Stomach (tissue), 9 donors: ENCODE data around the gene MAPK8IP3. TPM values are rescaled to one million over a fixed set of nuclear protein-coding genes. Genes with fewer than 3 reads are reported as not detected.

Source experiments
- DNase-seq, 2 donors: peaks; one replicate each; pipeline versions ENCODE4 v3.0.0 to v3.0.0-alpha.2; 2013 to 2019
- H3K27ac ChIP-seq, 5 donors: fragments of 200-600 bp in 4 of 5; sonication (generic) in 4 of 5; one replicate each; pipeline ENCODE4 v1.5.1; 2013 to 2019; ENCODE audit warnings: mild to moderate bottlenecking in 1 of 5, moderate library complexity in 1 of 5
- H3K27me3 ChIP-seq, 3 donors: fragments of 200-600 bp; sonication (generic); one replicate each; pipeline ENCODE4 v1.5.1; 2017 to 2019; ENCODE audit warnings: mixed run types in 1 of 3
- H3K36me3 ChIP-seq, 4 donors: fragments of 200-600 bp; sonication (generic); 1 replicate in 3 of 4; 2 replicates in 1 of 4; pipeline ENCODE4 v1.5.1; 2016 to 2019
- H3K4me1 ChIP-seq, 4 donors: fragments of 200-600 bp; sonication (generic); one replicate each; pipeline ENCODE4 v1.5.1; 2016 to 2019
- H3K4me3 ChIP-seq, 4 donors: fragments of 200-600 bp; sonication (generic) in 3 of 4; one replicate each; pipeline ENCODE4 v1.5.1; 2016 to 2019; ENCODE audit warnings: mild to moderate bottlenecking in 1 of 4
- H3K9me3 ChIP-seq, 4 donors: fragments of 200-600 bp; sonication (generic); one replicate each; pipeline ENCODE4 v1.5.1; 2016 to 2019
- CTCF ChIP-seq, 7 experiments: fragments of 450-650 bp in 4 of 7; fragments of 200-600 bp in 3 of 7; sonication (generic) in 3 of 7; IDR thresholded peaks; one replicate each; pipeline ENCODE4 v1.5.1; 2016 to 2019; ENCODE audit warnings: antibody characterized with exemption in 7 of 7, control low read depth in 2 of 7, mild to moderate bottlenecking in 1 of 7
- EP300 ChIP-seq: sonication (generic); formaldehyde crosslinking; IDR thresholded peaks from one replicate; pipeline ENCODE4 v1.6.1; 2017; ENCODE audit warnings: antibody characterized with exemption
- POLR2A ChIP-seq, 4 donors: fragments of 450-650 bp; IDR thresholded peaks; one replicate each; pipeline ENCODE4 v1.6.1; 2016; ENCODE audit warnings: antibody characterized with exemption in 4 of 4, control low read depth in 2 of 4, mild to moderate bottlenecking in 1 of 4, moderate library complexity in 1 of 4
- POLR2AphosphoS5 ChIP-seq, 3 donors: sonication (generic); formaldehyde crosslinking; IDR thresholded peaks; one replicate each; pipeline ENCODE4 v1.6.1; 2016; ENCODE audit warnings: antibody characterized with exemption in 3 of 3
- WGBS, 5 donors: extraction: QIAGEN DNeasy Blood & Tissue Kit in 3 of 5; methylation state at CpG; one replicate each; pipeline versions ENCODE4 v1.1.5 to v1.1.7; 2013 to 2018; 5-methylcytosine and 5-hydroxymethylcytosine counted together
- intact Hi-C: fragments of 100-400 bp; cut with DNase I; formaldehyde crosslinking; loops from one replicate; pipeline ENCODE4 v1.15.1; 2023; ENCODE audit warnings: low total_unique reads
- polyA plus RNA-seq, 3 donors: library from polyadenylated mRNA; stranded (reverse); fragments of 200-250 nt; gene quantifications; one replicate each; pipeline ENCODE4 v1.2.3, GENCODE V29; 2013
- total RNA-seq, 5 donors: library from RNA; depleted of rRNA; stranded (reverse); fragments of >200 nt; gene quantifications; one replicate each; pipeline versions ENCODE4 v1.1.0 to v1.2.3, GENCODE V29; 2014 to 2016
- donor health status: healthy with polysubstance abuse.
- donor health status: Bipolar disorder and iron deficiency.
- donor health status: healthy.

MAPK8IP3 gene
- total and polyA plus RNA-seq, 8 donors: 10.1 to 320 (median 56.3) TPM

GRCh38 chr16:1759511-1759910 is 53.5 kb downstream of the MAPK8IP3 start:
- H3K4me3 ChIP-seq: no peak overlapping the region
- peaks cover 0 to 20% (median 6%) of the 10 kb centered on the region in 4 donors for H3K4me1 ChIP-seq
- no peak for DNase-seq
- 91 to 94% (median 94%) methylated on average over 16 to 21 of the region's 21 CpGs for WGBS, 5 donors
- H3K27me3 ChIP-seq: no peaks in the 10 kb centered on the region
- TF ChIP-seq CTCF (IDR thresholded peaks at IDR 0.05): no peak
- no peak for TF ChIP-seq EP300
- TF ChIP-seq POLR2A (IDR thresholded peaks at IDR 0.05): no peak
- TF ChIP-seq POLR2AphosphoS5 (IDR thresholded peaks at IDR 0.05): no peak
- H3K36me3 ChIP-seq: peaks cover 40 to 100% (median 96%) of the 10 kb centered on the region in 4 donors
- no peaks in the 10 kb centered on the region for H3K9me3 ChIP-seq
- intact Hi-C loops: no loop called here
- no peak overlapping the region for H3K27ac ChIP-seq

GRCh38 chr16:1760911-1761310 is 54.9 kb downstream of the MAPK8IP3 start:
- WGBS, 5 donors: 88 to 94% (median 91%) methylated on average over 12 to 15 of the region's 15 CpGs
- Histone ChIP-seq H3K27me3 (no peaks in the 10 kb centered on the region), H3K4me1 (peaks cover 0 to 20% (median 6%) of the 10 kb centered on the region in 4 donors), H3K9me3 (no peaks in the 10 kb centered on the region), H3K4me3 (no peak overlapping the region), H3K36me3 (peaks cover 54 to 100% (median 97%) of the 10 kb centered on the region in 4 donors), H3K27ac (no peak overlapping the region)
- no peak for DNase-seq
- TF ChIP-seq POLR2A (IDR thresholded peaks at IDR 0.05) (no peak), EP300 (no peak), POLR2AphosphoS5 (IDR thresholded peaks at IDR 0.05) (no peak), CTCF (IDR thresholded peaks at IDR 0.05) (no peak)
- intact Hi-C loops: no loop called here

- peaks cover 62 to 100% (median 100%) of the 10 kb centered on the region in 4 donors for H3K36me3 ChIP-seq
- no peak overlapping the region for H3K27ac ChIP-seq
- no peak overlapping the region for H3K4me3 ChIP-seq
- intact Hi-C loops: no loop called here
- DNase-seq: no peak
- TF ChIP-seq EP300: no peak
- no peak for TF ChIP-seq POLR2A (IDR thresholded peaks at IDR 0.05)
- TF ChIP-seq POLR2AphosphoS5 (IDR thresholded peaks at IDR 0.05): no peak
- TF ChIP-seq CTCF (IDR thresholded peaks at IDR 0.05): no peak
- H3K9me3 ChIP-seq: no peaks in the 10 kb centered on the region
- H3K27me3 ChIP-seq: no peaks in the 10 kb centered on the region
- 87 to 95% (median 92%) methylated on average over 13 to 15 of the region's 15 CpGs for WGBS, 5 donors
- peaks cover 0 to 20% (median 6%) of the 10 kb centered on the region in 4 donors for H3K4me1 ChIP-seq
Measured at GRCh38 chr16:1761751-1762150, 55.8 kb downstream of the MAPK8IP3 start.

- no peak overlapping the region for H3K27ac ChIP-seq
- peaks cover 0 to 20% (median 6%) of the 10 kb centered on the region in 4 donors for H3K4me1 ChIP-seq
- no peaks in the 10 kb centered on the region for H3K9me3 ChIP-seq
- no peak overlapping the region for H3K4me3 ChIP-seq
- peaks cover 66 to 100% (median 100%) of the 10 kb centered on the region in 4 donors for H3K36me3 ChIP-seq
- no peak for DNase-seq
- TF ChIP-seq CTCF (IDR thresholded peaks at IDR 0.05) (no peak), EP300 (no peak), POLR2AphosphoS5 (IDR thresholded peaks at IDR 0.05) (no peak), POLR2A (IDR thresholded peaks at IDR 0.05) (no peak)
- H3K27me3 ChIP-seq: no peaks in the 10 kb centered on the region
- WGBS, 5 donors: 88 to 94% (median 89%) methylated on average over 17 to 30 of the region's 30 CpGs
- intact Hi-C loops: no loop called here
Measured at GRCh38 chr16:1762196-1762878, 56.3 kb downstream of the MAPK8IP3 start.
